Activated T-cell treated with anti-CD3 and anti-CD28 coated beads for 1 hour (primary cell): ENCODE data around the gene SEMA6A.
"Not testable (repeated sequence)": the region's sequence is repeated elsewhere in the genome, so short reads cannot be mapped to it uniquely, and the experiment has no call there.

ENCODE experiments used
- DNase-seq: peaks from one replicate; pipeline ENCODE4 v3.0.0-alpha.2; 2020; ENCODE audit warnings: low read depth

Gene SEMA6A

GRCh38 chr5:116553366-116553765 lies 21.3 kb downstream of the SEMA6A start:
- DNase-seq = no peak

- no peak for DNase-seq
These were observed 24.5 kb downstream of the SEMA6A start for GRCh38 chr5:116550082-116550481.

GRCh38 chr5:116546743-116547124 lies 27.9 kb downstream of the SEMA6A start:
- no peak for DNase-seq

GRCh38 chr5:116546033-116546742 lies 28.4 kb downstream of the SEMA6A start:
- DNase-seq = no peak

GRCh38 chr5:116545465-116545864 lies 29.2 kb downstream of the SEMA6A start:
- DNase-seq = not testable (repeated sequence)

- no peak for DNase-seq
These were observed 29.9 kb downstream of the SEMA6A start for GRCh38 chr5:116544531-116545241.

GRCh38 chr5:116543501-116543900 lies 31.1 kb downstream of the SEMA6A start:
- DNase-seq = no peak

GRCh38 chr5:116542619-116543018 lies 32.0 kb downstream of the SEMA6A start:
- DNase-seq = no peak

- DNase-seq = no peak
These were observed 35.4 kb downstream of the SEMA6A start for GRCh38 chr5:116539222-116539621.

GRCh38 chr5:116536316-116537083 lies 38.1 kb downstream of the SEMA6A start:
- no peak for DNase-seq

GRCh38 chr5:116534964-116535651 lies 39.5 kb downstream of the SEMA6A start:
- no peak for DNase-seq

- DNase-seq = no peak
These were observed 41.7 kb downstream of the SEMA6A start for GRCh38 chr5:116532762-116533525.

GRCh38 chr5:116531635-116532034 lies 43.0 kb downstream of the SEMA6A start:
- DNase-seq = no peak

- DNase-seq = no peak
These were observed 43.5 kb downstream of the SEMA6A start for GRCh38 chr5:116531117-116531516.

GRCh38 chr5:116530276-116530675 lies 44.3 kb downstream of the SEMA6A start:
- DNase-seq = no peak

GRCh38 chr5:116529615-116530014 lies 45.0 kb downstream of the SEMA6A start:
- DNase-seq = no peak

GRCh38 chr5:116528519-116529234 lies 45.9 kb downstream of the SEMA6A start:
- no peak for DNase-seq

GRCh38 chr5:116527582-116527981 lies 47.0 kb downstream of the SEMA6A start:
- no peak for DNase-seq

GRCh38 chr5:116525674-116526073 lies 48.9 kb downstream of the SEMA6A start:
- no peak for DNase-seq

- DNase-seq = no peak
These were observed 49.7 kb downstream of the SEMA6A start for GRCh38 chr5:116524966-116525365.
